Germinal center (tissue), 1 donor: ENCODE measurements around the gene MS4A15.

Experiments used
- DNase-seq: peaks from one replicate; pipeline ENCODE4 v3.0.0; 2012; ENCODE audit warnings: mixed read lengths, low spot score

Gene MS4A15

DNA sequence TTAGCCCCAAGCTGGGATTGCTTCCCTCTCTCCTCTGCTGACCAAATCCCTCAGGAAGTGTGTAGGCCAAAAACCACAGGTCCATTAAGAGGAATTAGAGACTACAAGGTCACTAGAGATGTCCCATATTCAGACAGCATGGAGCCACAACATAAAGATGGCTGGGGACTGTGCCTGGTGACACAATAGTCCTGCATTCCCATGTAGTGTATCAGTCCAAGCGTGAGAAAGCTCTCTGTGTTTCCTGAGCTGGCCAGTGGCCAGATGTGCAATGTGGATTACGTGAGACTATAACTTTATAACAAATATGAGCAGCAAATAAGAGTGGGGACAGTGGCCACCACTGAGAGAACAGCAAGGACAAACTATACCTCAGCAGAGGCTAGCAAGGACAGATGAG, 20.9 kb downstream of the MS4A15 start:
- no peak for DNase-seq

DNA sequence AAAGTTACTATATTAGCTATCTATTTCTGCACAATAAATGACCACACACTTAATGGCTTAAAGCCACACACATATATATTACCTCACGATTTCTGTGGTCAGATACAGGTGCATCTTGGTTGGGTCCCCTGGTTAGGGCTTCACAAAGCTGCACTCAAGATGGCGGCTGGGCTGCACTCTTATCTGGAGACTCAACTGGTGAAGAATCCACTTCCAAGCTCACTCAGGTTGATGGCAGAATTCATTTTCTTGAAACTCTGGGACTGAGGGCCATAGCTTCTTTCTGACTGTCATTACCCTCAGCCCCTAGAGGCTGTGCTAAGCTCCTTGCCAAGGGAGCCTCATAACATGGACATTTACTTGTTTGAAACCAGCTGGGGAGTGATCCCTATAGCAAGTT, 23.4 kb downstream of the MS4A15 start:
- no peak for DNase-seq

DNA sequence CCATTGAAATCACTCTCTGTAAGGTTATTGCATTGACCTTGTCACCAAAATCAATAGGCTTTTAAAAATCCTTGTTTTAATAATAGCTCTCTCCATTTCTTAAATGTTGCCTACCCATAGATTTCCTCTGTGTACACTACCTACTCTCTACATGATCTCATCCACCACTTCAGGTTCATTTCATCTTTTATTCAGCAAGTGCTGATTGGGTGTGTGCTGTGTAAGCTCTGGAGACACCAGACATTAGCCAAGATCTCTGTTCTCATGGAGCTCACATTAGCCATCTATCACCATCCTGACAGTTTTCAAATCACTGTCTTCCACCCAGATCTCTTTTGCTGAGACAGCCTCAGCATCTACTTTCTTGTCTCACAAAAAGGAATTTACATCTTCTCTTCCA, 24.1 kb downstream of the MS4A15 start:
- DNase-seq, result no peak

DNA sequence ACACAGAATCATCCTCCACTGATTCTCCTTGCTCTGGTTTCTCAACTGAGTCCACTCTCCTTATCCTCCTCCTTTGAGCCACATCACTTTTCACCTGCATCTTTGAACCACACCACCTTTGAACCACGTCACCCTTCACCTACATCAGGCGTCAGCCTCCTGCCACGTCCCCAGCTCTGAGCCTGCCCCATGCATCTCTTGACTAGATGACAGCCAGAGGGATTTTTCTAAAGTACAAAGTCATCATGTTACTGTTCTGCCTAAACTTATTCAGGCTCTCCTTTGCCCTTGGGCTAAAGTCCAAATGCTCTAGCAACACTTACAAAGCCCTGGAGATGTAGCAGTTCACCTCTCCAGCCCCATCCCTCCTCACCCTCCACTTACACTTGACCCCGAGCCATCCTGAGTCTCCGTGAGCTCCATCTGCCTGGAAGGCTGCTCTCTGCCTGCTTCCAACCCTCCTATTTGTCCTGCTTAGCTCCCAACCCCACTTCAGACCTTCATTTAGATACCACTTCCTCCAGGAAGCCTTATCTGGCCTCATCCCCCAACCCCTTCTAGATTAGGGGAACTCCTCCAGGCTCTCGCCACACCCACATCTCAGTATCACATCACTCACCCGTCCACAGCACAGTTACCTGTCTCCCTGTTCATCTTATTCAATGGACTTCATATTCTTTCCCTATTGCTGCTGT, 24.8 kb downstream of the MS4A15 start:
- no peak for DNase-seq

DNA sequence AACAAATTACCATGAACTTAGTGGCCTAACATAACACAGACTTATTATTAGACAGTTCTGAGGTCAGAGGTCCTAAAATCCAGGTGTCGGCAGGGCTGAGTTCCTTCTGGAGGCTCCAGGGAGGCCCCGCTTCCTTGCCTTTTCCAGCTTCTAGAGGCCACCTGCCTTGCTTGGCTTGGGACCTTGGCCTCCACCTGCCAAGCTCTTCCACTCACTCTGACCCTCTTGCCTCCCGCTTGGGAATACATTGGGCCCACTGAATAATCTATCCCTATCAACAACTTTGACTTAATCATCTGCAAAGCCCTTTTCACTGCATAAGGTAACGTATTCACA, 25.3 kb downstream of the MS4A15 start:
- no peak for DNase-seq

DNA sequence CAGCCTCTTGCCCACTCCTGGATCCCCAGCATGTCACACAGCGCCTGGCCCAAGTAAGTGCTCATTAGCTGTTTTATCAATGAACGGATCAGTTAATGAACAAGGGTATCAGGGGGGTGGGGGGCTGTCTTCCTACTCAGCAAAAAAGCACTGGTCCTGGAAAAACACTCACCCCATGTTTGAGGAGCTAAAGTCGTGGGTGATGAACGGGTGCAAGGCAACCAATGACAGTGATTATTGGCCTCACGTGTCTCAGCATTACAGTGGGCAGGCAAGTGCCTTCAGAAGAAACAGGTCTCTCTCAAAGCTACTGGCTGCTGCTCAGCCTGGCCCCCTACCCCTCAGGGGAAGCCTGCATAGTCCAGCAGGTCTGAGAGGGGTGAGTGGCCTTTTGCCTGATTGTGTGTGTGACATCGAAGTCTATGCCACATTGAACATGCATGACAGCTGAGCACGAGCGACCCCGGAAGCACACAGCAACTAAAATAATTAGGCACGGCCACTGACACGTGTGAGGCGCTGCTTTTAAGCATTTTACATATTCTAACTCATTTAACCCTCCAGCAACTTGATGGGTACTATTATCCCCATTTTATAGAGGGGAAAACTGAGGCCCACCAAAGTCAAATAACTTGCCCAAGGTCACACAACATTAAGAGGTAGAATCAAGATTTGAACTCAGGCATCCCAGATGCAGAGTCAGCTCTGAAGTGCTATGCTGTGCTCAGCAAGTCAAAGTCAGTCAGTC, 25.9 kb downstream of the MS4A15 start:
- no peak for DNase-seq

DNA sequence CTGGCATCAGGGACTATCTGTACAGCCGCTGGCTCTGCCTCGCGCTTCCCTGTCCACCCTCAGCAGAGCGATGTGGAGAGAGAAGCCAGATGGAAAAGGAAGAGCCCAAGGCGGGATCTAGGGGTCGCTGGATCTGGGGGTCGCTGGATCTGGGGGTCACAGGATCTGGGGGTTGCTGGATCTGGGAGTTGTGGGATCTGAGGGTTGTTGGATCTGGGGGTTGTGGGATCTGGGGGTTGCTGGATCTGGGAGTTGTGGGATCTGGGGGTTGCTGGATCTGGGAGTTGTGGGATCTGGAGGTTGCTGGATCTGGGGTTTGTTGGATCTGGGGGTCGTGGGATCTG, 26.4 kb downstream of the MS4A15 start:
- DNase-seq, result no peak

DNA sequence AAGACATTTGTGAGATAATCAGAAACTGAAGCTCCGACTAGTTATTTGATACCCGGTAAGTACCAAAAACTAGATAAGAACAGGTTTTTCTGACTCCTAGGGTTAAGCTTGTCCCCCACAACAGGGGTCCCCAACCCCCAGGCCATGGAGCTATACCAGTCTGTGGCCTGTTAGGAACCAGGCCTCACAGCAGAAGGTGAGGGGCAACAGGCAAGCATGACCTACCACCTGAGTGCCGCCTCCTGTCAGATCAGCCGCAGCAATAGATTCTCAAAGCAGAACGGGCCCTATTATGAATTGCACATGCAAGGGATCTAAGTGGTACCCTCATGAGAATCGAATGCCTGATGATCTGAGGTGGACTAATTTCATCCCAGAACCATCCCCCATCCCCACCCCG, 27.2 kb downstream of the MS4A15 start:
- DNase-seq, result no peak

DNA sequence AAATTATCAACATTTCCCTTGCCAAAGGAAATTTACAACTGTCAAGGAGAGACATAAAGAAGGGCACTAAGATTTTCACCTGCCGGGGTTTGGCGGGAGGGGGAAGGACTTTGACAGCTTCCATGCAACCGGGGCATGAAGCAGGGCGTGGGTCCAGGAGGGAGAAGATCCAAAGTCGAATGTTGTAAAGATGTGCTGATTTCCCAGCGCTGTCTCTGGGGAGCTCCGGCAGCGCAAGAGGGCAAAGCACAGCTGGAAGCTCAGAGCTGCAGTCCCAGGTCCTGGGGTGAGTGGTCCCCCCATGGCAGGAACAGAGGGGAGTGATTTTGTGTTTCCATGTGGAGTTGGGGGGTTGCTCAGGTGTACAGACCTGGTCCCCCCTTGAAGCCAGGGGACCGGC, 28.5 kb downstream of the MS4A15 start, which contains the start of gene MS4A10:
TSS of gene MS4A10 (plus strand) at position 198 of the 400 bp plus-strand sequence. CDS start 5,003 bp downstream, outside the sequence.
- no peak for DNase-seq

DNA sequence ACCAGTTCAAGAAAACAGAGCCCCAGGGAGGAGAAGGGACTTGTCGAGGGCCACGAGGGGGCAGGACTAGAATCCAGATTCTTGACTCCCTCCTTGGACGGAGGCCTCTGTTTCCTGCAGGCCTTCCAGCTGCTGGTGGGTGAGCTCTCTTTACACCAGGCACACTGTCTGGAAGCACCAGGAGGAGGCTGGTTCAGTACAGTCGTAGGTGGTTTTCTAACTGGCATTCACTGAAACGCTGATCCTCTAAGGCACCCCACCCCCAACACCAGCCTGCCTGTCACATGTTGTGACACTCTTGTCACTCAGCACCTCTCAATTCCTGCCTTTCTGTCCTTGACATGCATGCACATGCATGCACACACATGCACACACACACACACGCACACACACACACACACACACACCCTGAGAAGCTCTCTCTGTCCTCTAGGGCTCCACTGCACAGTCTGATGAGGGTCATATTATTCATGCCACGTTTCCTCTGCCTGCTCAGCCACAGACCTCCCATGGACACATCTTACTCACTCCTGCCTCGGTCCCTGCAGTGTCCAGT, 29.2 kb downstream of the MS4A15 start:
- no peak for DNase-seq

DNA sequence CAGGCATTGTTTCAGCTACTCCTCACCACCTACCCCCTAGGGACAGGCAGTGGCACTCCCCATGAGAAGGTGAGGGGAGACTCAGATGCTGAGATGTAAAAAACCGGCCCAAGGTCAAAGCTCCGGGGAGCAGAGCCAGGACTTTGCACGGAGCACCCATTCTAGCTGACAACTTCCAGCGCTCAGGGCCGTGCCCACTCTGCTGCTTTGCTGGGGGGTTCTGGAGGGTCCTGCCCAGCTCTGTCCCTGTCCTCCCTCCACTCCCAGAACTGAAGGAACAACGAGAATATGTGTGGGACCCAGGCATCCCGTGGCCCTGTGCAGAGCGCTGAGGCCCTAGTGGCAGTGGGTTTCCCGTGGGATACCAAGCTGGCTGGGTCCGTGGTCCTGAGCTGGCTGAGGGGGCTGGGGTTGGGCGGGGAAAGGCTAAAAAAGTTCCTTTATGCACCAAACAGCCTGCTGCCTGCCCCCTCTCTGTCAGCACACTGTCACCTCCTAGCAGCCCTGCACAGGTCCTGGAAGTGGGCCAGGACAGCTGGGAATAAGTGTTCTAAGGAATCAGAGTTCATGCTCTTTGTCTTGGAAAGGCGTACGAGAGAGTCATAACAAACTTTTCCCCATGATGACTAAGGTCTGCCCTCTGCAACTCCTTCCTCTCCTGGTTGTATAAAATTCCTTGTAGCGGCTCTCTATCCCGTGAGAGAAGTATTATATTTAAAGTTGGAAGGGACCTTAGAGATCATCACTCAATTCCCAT, 30.3 kb downstream of the MS4A15 start:
- DNase-seq, result no peak

DNA sequence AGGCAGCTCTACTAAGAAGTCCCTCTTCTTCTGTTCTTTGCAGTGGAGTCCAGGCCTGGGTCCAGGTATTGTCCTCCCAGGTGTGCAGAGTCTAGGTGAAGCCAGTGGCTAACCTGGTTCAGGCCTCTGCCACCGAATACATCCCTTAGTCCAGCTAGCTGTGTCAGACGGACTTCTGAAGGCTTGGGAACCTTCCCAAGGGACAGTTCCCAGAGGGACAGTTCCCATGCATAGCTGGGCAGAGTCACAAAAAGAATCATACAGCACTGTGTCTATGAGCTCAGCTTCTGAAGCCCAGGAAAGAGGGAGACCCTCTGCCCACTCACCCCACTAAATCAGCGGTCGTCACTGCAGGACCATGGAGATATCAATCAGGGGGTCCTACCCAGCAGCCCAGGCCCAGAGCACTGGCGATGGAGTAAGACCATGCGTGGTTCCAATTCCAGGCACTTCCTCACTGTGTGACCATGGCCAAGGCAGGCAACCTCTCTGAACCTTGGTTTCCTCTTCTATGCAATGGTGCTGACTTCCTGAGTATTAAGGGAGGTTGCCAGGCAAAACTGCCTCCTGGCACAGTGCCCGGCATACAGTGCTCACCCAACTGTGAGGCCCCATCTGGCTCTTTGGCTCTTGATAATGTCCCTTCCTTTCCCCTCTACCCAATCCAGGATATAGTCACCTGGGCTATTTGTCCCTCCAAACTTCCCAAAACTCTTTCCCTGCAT, 31.9 kb downstream of the MS4A15 start:
- no peak for DNase-seq

DNA sequence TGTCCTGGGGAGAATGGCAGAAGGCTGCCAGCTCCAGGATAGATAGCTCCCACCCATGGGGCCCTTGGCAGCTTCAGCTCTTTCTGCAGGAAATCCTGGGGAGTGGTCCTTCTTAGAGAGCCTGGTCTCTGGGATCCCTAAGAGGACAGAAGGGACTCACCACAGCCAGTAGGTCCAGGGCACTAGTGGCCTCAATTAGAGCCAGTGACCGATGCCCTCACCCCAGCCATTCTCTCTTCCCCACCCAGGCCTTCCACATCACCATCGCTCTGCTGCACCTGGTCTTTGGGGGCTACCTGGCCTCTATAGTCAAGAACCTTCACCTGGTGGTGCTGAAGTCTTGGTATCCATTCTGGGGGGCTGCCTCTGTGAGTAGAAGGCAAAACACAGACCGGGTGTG, 34.1 kb downstream of the MS4A15 start:
- no peak for DNase-seq

DNA sequence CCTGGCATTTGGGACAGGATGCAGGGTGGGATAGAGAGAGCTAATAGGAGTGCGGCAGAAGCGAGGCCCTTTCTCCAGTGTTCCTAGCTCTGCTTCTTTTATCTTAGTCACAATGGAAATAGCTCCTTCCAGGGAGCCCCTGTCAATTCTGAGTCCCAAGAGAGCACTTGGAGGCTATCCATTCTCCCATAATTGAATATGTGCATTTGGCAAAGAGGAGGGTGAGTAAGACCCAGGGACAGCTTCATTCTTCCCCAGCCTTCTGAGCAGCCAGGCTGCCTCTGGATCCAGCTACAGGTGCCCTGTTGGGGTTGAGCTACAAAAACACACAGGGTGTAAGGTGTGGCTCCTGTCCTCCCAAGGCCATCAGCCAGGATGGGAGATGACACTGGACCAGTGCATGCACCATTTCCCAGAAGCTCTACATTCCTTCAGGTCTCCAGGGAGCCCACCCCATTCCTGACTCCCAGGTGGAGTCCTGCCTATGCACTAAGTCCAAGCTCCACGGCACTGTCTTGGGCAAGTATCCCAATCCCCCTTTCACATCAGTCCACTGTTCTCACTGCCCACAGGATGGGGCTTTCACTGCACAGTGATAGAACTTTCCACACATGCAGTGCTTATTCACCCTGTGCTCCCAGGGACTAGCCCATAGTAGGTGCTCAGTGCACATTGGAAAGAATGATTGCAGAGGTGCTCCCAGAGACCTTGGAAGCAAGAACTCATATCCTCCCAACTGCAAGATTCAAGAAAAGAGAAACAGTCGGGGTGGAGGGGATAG, 34.7 kb downstream of the MS4A15 start:
- no peak for DNase-seq

DNA sequence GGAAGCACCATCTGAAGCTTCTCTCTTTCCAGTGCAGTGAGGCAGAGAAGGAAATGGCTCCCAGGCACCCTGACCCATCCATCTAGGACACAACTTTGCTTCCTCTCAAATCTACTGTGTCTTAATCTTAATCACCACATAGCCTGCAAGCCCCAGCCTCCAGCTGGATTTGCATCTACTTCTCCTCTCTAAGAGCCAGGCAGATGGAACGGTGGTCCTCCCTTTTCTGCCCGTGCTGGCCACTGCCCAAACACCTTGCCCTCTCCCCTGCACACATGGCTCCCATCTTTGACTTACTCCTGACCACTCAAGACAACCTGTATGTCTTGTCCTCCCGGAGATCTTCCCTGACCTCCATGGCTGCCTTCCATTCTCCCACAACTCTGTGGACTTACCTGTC, 35.9 kb downstream of the MS4A15 start:
- no peak for DNase-seq

DNA sequence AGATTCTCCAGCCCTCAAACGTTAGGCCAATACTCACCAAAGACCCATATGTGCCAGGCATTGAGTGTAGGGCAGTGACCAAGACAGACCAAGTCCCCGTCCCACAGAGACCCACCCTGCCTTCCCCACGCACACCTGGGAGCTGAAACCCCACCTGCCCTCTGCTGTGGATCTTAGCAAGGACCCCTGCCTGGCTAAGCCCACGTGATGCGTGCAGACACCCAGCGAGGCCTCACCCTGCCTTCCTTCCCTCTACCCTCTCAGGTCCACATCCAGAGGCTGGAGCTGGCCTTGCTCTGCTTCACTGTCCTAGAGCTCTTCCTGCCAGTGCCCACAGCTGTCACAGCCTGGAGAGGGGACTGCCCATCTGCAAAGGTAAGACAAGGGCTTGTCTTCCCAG, 38.6 kb downstream of the MS4A15 start:
- DNase-seq, result no peak

DNA sequence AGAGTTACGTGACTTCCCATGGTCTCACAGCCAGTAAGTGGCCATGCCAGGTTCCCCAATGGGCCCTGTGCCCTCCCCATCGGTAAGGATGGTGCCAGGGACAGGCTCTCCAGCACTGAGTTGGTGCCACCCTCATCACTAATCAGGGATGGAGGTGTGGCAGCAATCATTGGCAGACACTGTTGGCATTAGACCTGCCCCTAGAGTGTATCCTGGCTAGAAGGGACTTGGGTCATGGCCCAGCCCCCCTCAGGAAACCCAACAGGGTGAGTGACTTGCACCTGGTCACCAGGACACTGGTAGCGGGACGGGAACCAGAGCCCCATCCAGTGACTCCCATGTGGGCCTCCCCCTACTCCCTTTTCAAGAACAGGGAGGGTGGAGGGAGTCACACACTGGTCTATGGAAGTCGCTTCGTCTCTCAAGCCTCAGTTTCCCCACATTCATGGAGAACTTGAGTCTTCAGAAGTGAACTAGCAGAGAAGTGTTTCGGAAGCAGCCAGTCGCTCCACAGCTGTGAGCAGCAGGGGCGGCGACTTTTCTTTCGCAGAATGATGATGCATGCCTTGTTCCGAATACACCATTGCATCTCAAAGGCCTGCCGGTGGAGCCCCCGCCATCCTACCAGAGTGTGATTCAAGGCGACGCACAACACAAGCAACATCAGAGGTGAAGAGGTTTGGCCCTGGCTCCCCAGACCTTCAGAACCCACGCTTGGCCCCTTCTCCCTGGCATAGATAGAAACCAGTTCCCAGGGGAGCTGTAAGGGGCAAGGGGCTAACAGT, 41.4 kb downstream of the MS4A15 start:
- DNase-seq, result no peak

DNA sequence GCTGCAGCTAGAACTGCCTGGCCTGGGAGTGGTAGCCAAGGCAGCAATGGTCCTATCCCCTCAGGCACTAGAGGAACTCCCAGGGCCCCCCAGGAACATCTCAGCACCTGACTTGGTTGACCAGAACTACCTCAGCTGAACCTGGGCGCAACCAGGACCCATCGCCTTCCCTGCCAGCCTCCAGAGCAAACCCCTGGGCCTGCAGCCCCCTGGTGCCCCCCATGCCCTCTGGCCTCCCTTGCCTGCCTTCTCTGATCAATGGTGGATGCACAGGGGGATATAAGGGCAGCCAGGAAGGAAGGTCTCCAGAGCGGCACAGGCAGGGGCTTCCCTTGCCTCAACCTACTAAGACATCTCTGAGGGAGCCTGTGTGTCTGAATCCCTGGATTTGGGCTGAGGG, 42.0 kb downstream of the MS4A15 start:
- no peak for DNase-seq

DNA sequence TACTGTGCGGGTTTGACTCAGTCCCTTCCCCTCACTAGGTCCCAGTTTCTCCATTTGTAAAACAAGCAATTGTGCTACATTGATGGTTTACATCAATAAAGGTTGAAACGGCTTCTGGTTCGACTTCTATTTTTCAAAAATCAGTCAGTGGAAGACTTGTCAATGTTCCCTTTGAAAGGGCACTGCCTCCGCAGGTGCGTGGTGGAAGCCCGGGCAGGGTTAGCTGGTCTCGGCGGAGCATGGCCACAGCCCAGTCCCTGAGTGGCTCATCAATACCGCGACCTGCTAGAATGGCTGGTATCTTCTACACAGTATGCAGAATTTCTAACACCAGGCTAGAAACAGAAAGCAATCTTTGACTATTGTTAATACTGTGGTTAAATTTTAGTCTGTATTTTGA, 44.5 kb downstream of the MS4A15 start:
- DNase-seq, result no peak

DNA sequence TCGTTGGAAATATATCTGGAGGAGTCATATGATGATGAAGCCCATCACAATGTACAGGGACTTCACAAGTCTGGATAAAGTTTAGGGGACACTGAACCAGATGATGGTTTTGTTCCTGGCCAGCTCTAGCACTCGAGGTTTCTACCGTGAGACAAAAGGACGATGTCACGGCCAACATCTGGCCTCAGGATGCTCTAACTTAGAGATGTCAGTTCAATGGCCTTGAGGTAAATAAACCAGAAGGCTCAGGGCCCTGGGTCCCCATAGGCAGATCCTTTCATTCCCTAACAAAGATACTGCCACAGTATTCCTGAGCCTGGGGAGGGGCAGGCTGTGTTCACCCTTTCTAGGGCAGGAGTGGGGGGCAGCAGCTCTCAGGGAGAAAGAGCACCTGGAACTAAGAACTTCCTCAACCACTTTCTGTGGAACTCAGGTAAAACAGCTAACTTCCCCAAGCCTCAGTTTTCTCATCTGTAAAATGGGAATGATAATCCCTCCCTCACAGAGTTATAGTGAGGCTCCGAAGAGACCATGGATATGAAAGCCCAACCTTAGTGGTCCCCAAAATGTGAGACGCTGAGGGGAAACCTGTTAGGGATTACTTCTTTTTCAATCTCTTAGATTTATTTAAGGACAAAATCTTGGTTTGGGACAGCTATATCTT, 46.7 kb downstream of the MS4A15 start:
- DNase-seq, result no peak
